PC-3 (cell line): ENCODE measurements around the gene SLC25A24. TPM values are rescaled to one million over a fixed set of nuclear protein-coding genes. Genes with fewer than 3 reads are reported as not detected.

Source experiments
- ATAC-seq: fragments of 200-7000 bp; cut with Tn5 transposase; 2 replicates; pipeline ENCODE4 v1.9.1; 2020; ENCODE audit warnings: mild to moderate bottlenecking, moderate library complexity
- BruUV-seq: library from RNA; stranded (reverse); fragments of 400-500 nt; replicated peaks from 2 replicates; lab custom pipeline; 2021; lab: Mats Ljungman, UMichigan
- CTCF ChIA-PET: fragments of 300-600 bp; sonication (Branson Sonifier 250); formaldehyde crosslinking; loops from one replicate; lab custom pipeline; 2022; ENCODE audit warnings: antibody characterized with exemption; lab: Charles Lee
- POLR2A ChIA-PET: fragments of 300-600 bp; sonication (Branson Sonifier 250); formaldehyde crosslinking; loops from one replicate; lab custom pipeline; 2022; ENCODE audit warnings: antibody characterized with exemption; ENCODE audit not compliant: unreplicated experiment; lab: Charles Lee
- DNase-seq: peaks from one replicate; pipeline ENCODE4 v3.0.0-alpha.2; 2015
- H2AFZ ChIP-seq: fragments of 300-600 bp; sonication (generic); 2 replicates; pipeline ENCODE4 v1.6.0; 2016; ENCODE audit warnings: antibody characterized with exemption, low read length
- H3F3A ChIP-seq: fragments of 300-600 bp; sonication (generic); one replicate; pipeline ENCODE4 v1.6.0; 2017; ENCODE audit warnings: antibody characterized with exemption, low read length, control low read depth, mild to moderate bottlenecking; ENCODE audit not compliant: unreplicated experiment
- H3K27ac ChIP-seq: fragments of 300-600 bp; sonication (generic); 2 replicates; pipeline ENCODE4 v1.5.1; 2016; ENCODE audit warnings: mild to moderate bottlenecking, low read length
- H3K27me3 ChIP-seq: fragments of 300-600 bp; sonication (generic); 2 replicates; pipeline ENCODE4 v1.6.1; 2016; ENCODE audit warnings: low read length, mixed read lengths
- H3K36me3 ChIP-seq: fragments of 300-600 bp; sonication (generic); 2 replicates; pipeline ENCODE4 v1.6.1; 2016; ENCODE audit warnings: low read depth, mixed run types, low read length, mixed read lengths
- H3K4me1 ChIP-seq: fragments of 300-600 bp; sonication (generic); 2 replicates; pipeline ENCODE4 v1.5.1; 2016; ENCODE audit warnings: low read length; ENCODE audit not compliant: insufficient read depth
- H3K4me2 ChIP-seq: fragments of 300-600 bp; sonication (generic); 2 replicates; pipeline ENCODE4 v1.6.0; 2016; ENCODE audit warnings: low read length
- H3K4me3 ChIP-seq: fragments of 300-600 bp; sonication (generic); 2 replicates; pipeline ENCODE4 v1.5.1; 2016; ENCODE audit warnings: mild to moderate bottlenecking, low read length, mixed read lengths
- H3K79me2 ChIP-seq: fragments of 300-600 bp; sonication (generic); 2 replicates; pipeline ENCODE4 v1.6.1; 2017; ENCODE audit warnings: low read length, mixed read lengths
- H3K9ac ChIP-seq: fragments of 300-600 bp; sonication (generic); 2 replicates; pipeline ENCODE4 v1.6.0; 2016; ENCODE audit warnings: mild to moderate bottlenecking, low read length
- H3K9me2 ChIP-seq: fragments of 300-600 bp; sonication (generic); replicated peaks from 2 replicates; pipeline ENCODE4 v1.6.1; 2016; ENCODE audit warnings: mixed run types, low read length, mixed read lengths
- H3K9me3 ChIP-seq: fragments of 300-600 bp; sonication (generic); 2 replicates; pipeline ENCODE4 v1.6.1; 2016; ENCODE audit warnings: low read length, mixed read lengths
- H4K20me1 ChIP-seq: fragments of 300-600 bp; sonication (generic); 2 replicates; pipeline ENCODE4 v1.6.1; 2016; ENCODE audit warnings: low read length, mixed read lengths
- EZH2 ChIP-seq: fragments of 300-600 bp; sonication (generic); IDR thresholded peaks from one replicate; pipeline ENCODE4 v1.6.1; 2017; ENCODE audit warnings: antibody characterized with exemption, mild to moderate bottlenecking, low read length; ENCODE audit not compliant: unreplicated experiment
- EZH2phosphoT487 ChIP-seq: fragments of 300-600 bp; sonication (generic); IDR thresholded peaks from 2 replicates; pipeline ENCODE4 v1.6.1; 2018; ENCODE audit warnings: mild to moderate bottlenecking, antibody characterized with exemption, low read length, borderline replicate concordance
- intact Hi-C: fragments of 100-400 bp; cut with micrococcal nuclease; formaldehyde crosslinking; loops from 2 replicates; pipeline ENCODE4 v1.9.0; 2023
- total RNA-seq: library from RNA; depleted of rRNA; stranded (reverse); fragments of >200 nt; gene quantifications from 2 replicates; pipeline ENCODE4 v1.2.3, GENCODE V29; 2014
- TF ChIP-seq, protein P1 (sequence below): fragments of 300-600 bp; sonication (generic); conservative IDR thresholded peaks from 2 replicates; pipeline ENCODE4 v1.5.1; 2017; ENCODE audit warnings: antibody characterized with exemption, low read depth, mild to moderate bottlenecking, low read length

The SLC25A24 gene
- total RNA-seq, 1 experiment from 2014 or later = 30.3 TPM

- intact Hi-C loops = no loop called here
- no peaks in the 10 kb centered on the region for H3K79me2 ChIP-seq
- no peak overlapping the region for H3K9ac ChIP-seq
- no peaks in the 10 kb centered on the region for H3K9me2 ChIP-seq
- no peak overlapping the region for H3K4me2 ChIP-seq
- no peaks in the 10 kb centered on the region for H4K20me1 ChIP-seq
- no peaks in the 10 kb centered on the region for H3F3A ChIP-seq
- POLR2A ChIA-PET = no interaction called here
- peaks cover 21% of the 10 kb centered on the region for H3K36me3 ChIP-seq
- CTCF ChIA-PET = no interaction called here
- no peaks in the 10 kb centered on the region for H3K27me3 ChIP-seq
- BruUV-seq = no TSS peak
- H2AFZ ChIP-seq = no peak overlapping the region
- H3K4me1 ChIP-seq = no peaks in the 10 kb centered on the region
- no peak for DNase-seq
- ATAC-seq = no peak
- H3K4me3 ChIP-seq = no peak overlapping the region
- TF ChIP-seq EZH2 = no peak
- TF ChIP-seq EZH2phosphoT487 = no peak
- TF ChIP-seq, protein P1, sequence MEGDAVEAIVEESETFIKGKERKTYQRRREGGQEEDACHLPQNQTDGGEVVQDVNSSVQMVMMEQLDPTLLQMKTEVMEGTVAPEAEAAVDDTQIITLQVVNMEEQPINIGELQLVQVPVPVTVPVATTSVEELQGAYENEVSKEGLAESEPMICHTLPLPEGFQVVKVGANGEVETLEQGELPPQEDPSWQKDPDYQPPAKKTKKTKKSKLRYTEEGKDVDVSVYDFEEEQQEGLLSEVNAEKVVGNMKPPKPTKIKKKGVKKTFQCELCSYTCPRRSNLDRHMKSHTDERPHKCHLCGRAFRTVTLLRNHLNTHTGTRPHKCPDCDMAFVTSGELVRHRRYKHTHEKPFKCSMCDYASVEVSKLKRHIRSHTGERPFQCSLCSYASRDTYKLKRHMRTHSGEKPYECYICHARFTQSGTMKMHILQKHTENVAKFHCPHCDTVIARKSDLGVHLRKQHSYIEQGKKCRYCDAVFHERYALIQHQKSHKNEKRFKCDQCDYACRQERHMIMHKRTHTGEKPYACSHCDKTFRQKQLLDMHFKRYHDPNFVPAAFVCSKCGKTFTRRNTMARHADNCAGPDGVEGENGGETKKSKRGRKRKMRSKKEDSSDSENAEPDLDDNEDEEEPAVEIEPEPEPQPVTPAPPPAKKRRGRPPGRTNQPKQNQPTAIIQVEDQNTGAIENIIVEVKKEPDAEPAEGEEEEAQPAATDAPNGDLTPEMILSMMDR = no peak
- H3K27ac ChIP-seq = no peak overlapping the region
- no peaks in the 10 kb centered on the region for H3K9me3 ChIP-seq
These were observed 69.3 kb downstream of the SLC25A24 start for GRCh38 chr1:108130794-108131193.

DNA sequence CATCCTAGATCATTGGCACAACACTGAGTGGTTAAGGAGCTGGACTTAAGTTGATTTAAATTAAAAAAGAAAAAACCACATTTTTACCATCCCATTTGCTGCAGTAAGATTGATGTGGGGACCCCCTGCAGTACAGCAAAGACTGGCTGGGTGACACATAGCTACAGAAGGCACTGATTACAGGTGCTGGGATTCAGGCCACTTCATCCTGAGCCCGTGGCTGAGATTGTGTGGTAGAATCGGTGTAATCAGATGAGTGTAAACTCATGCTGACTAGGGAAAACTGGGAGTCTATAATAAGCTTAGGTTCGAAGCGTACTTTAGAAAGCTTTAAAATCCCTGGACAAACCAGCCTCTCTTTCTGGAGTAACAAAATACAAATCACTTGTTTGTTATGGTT lies 70.1 kb downstream of the SLC25A24 start:
- Histone ChIP-seq H2AFZ (no peak overlapping the region), H3K9me3 (no peaks in the 10 kb centered on the region), H3K79me2 (no peaks in the 10 kb centered on the region), H3K9me2 (no peaks in the 10 kb centered on the region), H3K36me3 (peaks cover 18% of the 10 kb centered on the region), H3K27me3 (no peaks in the 10 kb centered on the region), H3K4me2 (no peak overlapping the region), H3K4me1 (peaks cover 4% of the 10 kb centered on the region), H3K4me3 (no peak overlapping the region), H3K9ac (no peak overlapping the region), H3F3A (no peaks in the 10 kb centered on the region), H3K27ac (no peak overlapping the region), H4K20me1 (no peaks in the 10 kb centered on the region)
- DNase-seq (no peak), ATAC-seq (no peak)
- no TSS peak for BruUV-seq
- POLR2A ChIA-PET = no interaction called here
- intact Hi-C loops = loop anchor here (5.0 to 10.0 kb wide), 2 partner anchors 165 to 193 kb away; partner anchors contain the start of gene VAV3
- TF ChIP-seq, protein P1 = no peak
- TF ChIP-seq EZH2 (no peak), EZH2phosphoT487 (no peak)
- CTCF ChIA-PET = interaction anchor here (0.6 kb wide), 1 partner anchor 113 kb away, joined by 4 read pairs; no protein-coding TSS in a partner anchor

DNA sequence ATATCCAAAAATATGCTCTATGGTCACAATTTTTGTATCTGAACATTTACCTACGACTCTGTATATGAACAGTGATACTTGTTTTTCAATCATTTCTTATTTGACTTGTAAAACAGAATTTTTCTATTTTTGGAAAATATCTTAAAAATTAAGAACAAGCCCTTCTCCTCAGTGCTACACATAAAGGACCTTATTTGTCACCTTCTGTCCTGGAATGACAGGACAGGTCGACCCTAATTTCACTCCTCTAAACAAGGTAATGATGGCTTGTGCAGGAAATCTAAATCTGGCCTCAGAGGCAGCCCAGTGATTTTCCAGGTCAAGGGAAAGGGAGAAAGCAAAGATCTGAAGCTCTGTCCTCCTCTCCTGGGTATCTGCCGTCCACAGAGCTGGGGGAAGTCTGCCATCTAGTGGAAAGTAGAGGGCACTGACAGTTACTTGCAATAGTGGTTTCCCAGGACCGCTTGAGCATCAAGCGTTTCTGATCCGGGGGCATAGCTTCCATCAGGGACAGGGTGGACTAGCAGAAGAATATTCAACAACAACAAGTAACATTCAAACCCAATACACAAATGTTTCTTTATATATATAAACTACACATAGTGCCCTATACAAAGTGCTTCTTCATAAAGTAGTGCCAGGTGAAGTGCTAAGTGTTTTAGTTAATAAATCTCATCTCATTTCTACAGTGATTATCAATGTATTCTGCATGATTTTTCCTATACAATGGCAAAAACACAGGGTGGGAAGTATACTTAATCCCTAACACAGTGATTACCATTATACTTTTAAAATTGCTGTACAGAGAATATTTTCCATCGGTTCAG lies 74.6 kb downstream of the SLC25A24 start:
- no peak overlapping the region for H3K4me3 ChIP-seq
- H3K27ac ChIP-seq = no peak overlapping the region
- BruUV-seq = no TSS peak
- no peak overlapping the region for H2AFZ ChIP-seq
- no peaks in the 10 kb centered on the region for H3F3A ChIP-seq
- CTCF ChIA-PET = interaction anchor here (0.6 to 3.4 kb wide), 5 partner anchors 16 to 344 kb away, joined by 3 to 59 read pairs (median 6); partner anchors contain the start of gene SLC25A24
- H3K36me3 ChIP-seq = no peaks in the 10 kb centered on the region
- intact Hi-C loops = loop anchor here (1.0 to 10.0 kb wide), 6 partner anchors 76 to 343 kb away; partner anchors contain the start of gene VAV3
- peak; percentile 76 for DNase-seq
- no peaks in the 10 kb centered on the region for H3K9me3 ChIP-seq
- H3K9me2 ChIP-seq = no peaks in the 10 kb centered on the region
- no peak overlapping the region for H3K4me2 ChIP-seq
- POLR2A ChIA-PET = interaction anchor here (0.6 kb wide), 1 partner anchor 344 kb away, joined by 5 read pairs; no protein-coding TSS in a partner anchor
- peaks cover 7% of the 10 kb centered on the region for H3K4me1 ChIP-seq
- no peaks in the 10 kb centered on the region for H4K20me1 ChIP-seq
- TF ChIP-seq, protein P1 = peak; percentile 92
- TF ChIP-seq EZH2phosphoT487 (no peak), EZH2 (no peak)
- H3K27me3 ChIP-seq = no peaks in the 10 kb centered on the region
- no peak overlapping the region for H3K9ac ChIP-seq
- ATAC-seq = peak; percentile 91
- no peaks in the 10 kb centered on the region for H3K79me2 ChIP-seq
